A673 (cell line): ENCODE data around the gene IZUMO2.

Experiments used
- CTCF ChIP-seq: fragments of 300-800, 200-600 bp; sonication (generic); conservative IDR thresholded peaks from 2 replicates; pipeline ENCODE4 v1.5.1; 2017; ENCODE audit warnings: low read depth, mild to moderate bottlenecking, antibody characterized with exemption, low read length, moderate library complexity, mixed read lengths
- EZH2 ChIP-seq: fragments of 200-600 bp; sonication (generic); IDR thresholded peaks from 2 replicates; pipeline ENCODE4 v1.6.1; 2017; ENCODE audit warnings: borderline replicate concordance, low read depth, mild to moderate bottlenecking, mixed read lengths, antibody characterized with exemption, low read length; ENCODE audit not compliant: poor library complexity, severe bottlenecking

DNA sequence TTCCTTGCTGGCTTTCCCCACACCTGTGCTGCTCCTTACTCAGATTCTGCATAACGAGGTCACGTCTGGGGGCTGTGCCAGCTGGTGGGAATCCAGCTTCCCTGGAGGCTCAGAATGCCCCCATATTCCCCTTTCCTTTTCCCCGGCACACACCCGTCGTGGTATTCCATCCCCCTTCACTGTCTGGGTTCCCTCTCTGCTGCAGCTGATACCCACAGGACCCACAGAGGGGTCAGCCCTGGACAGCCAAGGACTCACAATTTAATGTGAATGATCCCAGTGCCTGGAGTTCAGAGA lies 36.1 kb upstream of the IZUMO2 start:
- no peak for TF ChIP-seq CTCF
- TF ChIP-seq EZH2 = no peak
